Measurements from ENCODE around the gene HUNK. TPM values are rescaled to one million over a fixed set of nuclear protein-coding genes. Genes with fewer than 3 reads are reported as not detected.

The HUNK gene
- total RNA-seq, 1 experiment from 2014 or later = 2.1 TPM

DNA sequence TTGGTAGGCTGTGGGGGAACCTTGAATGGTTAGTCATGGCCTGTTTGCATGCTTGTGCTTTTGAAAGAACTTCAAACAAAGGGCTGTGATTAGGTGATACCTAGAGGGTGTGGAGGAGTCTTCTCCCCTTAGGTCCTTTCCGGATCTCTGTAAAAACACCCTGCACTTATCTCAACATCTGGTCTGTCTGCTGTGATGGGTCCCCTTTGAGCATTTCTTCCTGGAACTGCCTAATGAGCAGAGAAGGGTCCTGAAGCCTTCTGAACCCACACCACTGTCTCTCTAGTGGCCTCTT lies 59.6 kb downstream of the HUNK start:
- Histone ChIP-seq H3K4me3 (ENCODE audit: low read depth, low read length, poor library complexity, severe bottlenecking) (no peak overlapping the region), H3K27ac (ENCODE audit: low read depth, low read length, poor library complexity, severe bottlenecking) (no peak overlapping the region), H3K27me3 (replicated peaks; ENCODE audit: insufficient read depth, low read depth, low read length, poor library complexity) (no peaks in the 10 kb centered on the region), H3K9me3 (ENCODE audit: low read depth, low read length, poor library complexity, severe bottlenecking) (no peaks in the 10 kb centered on the region), H3K4me1 (ENCODE audit: insufficient read depth, low read length, poor library complexity, severe bottlenecking) (no peaks in the 10 kb centered on the region), H3K36me3 (ENCODE audit: insufficient read depth, low read length, poor library complexity, severe bottlenecking) (no peaks in the 10 kb centered on the region)
- intact Hi-C loops (cut with micrococcal nuclease; ENCODE audit: unreplicated experiment) = no loop called here
- ChIA-PET POLR2A (ENCODE audit: low non-redundant PET) (no interaction called here), CTCF (no interaction called here)
- TF ChIP-seq EZH2 (IDR thresholded peaks at IDR 0.05; ENCODE audit: borderline replicate concordance, low read depth, low read length, poor library complexity, severe bottlenecking) = no peak
- TF ChIP-seq, protein P1, sequence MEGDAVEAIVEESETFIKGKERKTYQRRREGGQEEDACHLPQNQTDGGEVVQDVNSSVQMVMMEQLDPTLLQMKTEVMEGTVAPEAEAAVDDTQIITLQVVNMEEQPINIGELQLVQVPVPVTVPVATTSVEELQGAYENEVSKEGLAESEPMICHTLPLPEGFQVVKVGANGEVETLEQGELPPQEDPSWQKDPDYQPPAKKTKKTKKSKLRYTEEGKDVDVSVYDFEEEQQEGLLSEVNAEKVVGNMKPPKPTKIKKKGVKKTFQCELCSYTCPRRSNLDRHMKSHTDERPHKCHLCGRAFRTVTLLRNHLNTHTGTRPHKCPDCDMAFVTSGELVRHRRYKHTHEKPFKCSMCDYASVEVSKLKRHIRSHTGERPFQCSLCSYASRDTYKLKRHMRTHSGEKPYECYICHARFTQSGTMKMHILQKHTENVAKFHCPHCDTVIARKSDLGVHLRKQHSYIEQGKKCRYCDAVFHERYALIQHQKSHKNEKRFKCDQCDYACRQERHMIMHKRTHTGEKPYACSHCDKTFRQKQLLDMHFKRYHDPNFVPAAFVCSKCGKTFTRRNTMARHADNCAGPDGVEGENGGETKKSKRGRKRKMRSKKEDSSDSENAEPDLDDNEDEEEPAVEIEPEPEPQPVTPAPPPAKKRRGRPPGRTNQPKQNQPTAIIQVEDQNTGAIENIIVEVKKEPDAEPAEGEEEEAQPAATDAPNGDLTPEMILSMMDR (conservative IDR thresholded peaks at IDR 0.05; ENCODE audit: low read depth, low read length) = no peak
- DNase-seq (ENCODE audit: low spot score) = no peak
- no TSS peak for BruUV-seq (replicated peaks)

DNA sequence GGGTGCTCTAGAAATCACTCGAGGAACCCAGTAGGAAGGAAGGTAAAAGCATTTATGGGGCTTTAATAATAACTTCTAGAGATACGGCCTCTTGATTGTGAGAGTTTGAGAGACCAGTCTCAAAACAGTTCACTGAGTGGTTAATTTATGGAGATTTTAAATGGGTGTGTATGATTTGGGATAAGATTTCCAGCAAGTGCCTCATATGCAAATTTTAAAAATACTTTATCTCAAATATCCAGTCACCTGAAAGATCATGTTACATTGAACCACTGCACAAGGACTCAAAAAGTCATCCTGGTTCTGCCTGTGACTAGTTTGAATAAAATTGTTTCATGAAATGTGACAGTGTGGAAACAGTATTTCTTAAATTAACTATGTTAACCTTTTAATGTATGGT lies 64.5 kb downstream of the HUNK start:
- BruUV-seq (replicated peaks) = no TSS peak

GRCh38 chr21:31938330-31939301 lies 65.8 kb downstream of the HUNK start:
- no TSS peak for BruUV-seq (replicated peaks)
- DNase-seq (ENCODE audit: low spot score) = no peak
- Histone ChIP-seq H3K4me1 (ENCODE audit: insufficient read depth, low read length, poor library complexity, severe bottlenecking) (no peaks in the 10 kb centered on the region), H3K9me3 (ENCODE audit: low read depth, low read length, poor library complexity, severe bottlenecking) (no peaks in the 10 kb centered on the region), H3K27ac (ENCODE audit: low read depth, low read length, poor library complexity, severe bottlenecking) (no peak overlapping the region), H3K36me3 (ENCODE audit: insufficient read depth, low read length, poor library complexity, severe bottlenecking) (no peaks in the 10 kb centered on the region), H3K27me3 (replicated peaks; ENCODE audit: insufficient read depth, low read depth, low read length, poor library complexity) (no peaks in the 10 kb centered on the region), H3K4me3 (ENCODE audit: low read depth, low read length, poor library complexity, severe bottlenecking) (no peak overlapping the region)
- POLR2A ChIA-PET (ENCODE audit: low non-redundant PET) = no interaction called here
- intact Hi-C loops (cut with micrococcal nuclease; ENCODE audit: unreplicated experiment) = no loop called here
- no peak for TF ChIP-seq EZH2 (IDR thresholded peaks at IDR 0.05; ENCODE audit: borderline replicate concordance, low read depth, low read length, poor library complexity, severe bottlenecking)
- TF ChIP-seq, protein P1 (conservative IDR thresholded peaks at IDR 0.05; ENCODE audit: low read depth, low read length) = no peak
- CTCF ChIA-PET = no interaction called here

More for the DNA sequence above, 64.5 kb downstream of the HUNK start:
- Histone ChIP-seq H3K9me3 (ENCODE audit: low read depth, low read length, poor library complexity, severe bottlenecking) (no peaks in the 10 kb centered on the region), H3K27ac (ENCODE audit: low read depth, low read length, poor library complexity, severe bottlenecking) (no peak overlapping the region), H3K4me1 (ENCODE audit: insufficient read depth, low read length, poor library complexity, severe bottlenecking) (no peaks in the 10 kb centered on the region), H3K36me3 (ENCODE audit: insufficient read depth, low read length, poor library complexity, severe bottlenecking) (no peaks in the 10 kb centered on the region), H3K27me3 (replicated peaks; ENCODE audit: insufficient read depth, low read depth, low read length, poor library complexity) (no peaks in the 10 kb centered on the region), H3K4me3 (ENCODE audit: low read depth, low read length, poor library complexity, severe bottlenecking) (no peak overlapping the region)
- TF ChIP-seq, protein P1 (conservative IDR thresholded peaks at IDR 0.05; ENCODE audit: low read depth, low read length) = no peak
- TF ChIP-seq EZH2 (IDR thresholded peaks at IDR 0.05; ENCODE audit: borderline replicate concordance, low read depth, low read length, poor library complexity, severe bottlenecking) = no peak
- ChIA-PET CTCF (no interaction called here), POLR2A (ENCODE audit: low non-redundant PET) (no interaction called here)
- intact Hi-C loops (cut with micrococcal nuclease; ENCODE audit: unreplicated experiment) = no loop called here
- no peak for DNase-seq (ENCODE audit: low spot score)
